GM19193 (cell line): ENCODE measurements around the gene ALS2CL.

ENCODE experiments used
- POLR2A ChIP-seq: IDR thresholded peaks from 4 replicates; pipeline ENCODE4 v1.6.1; 2011; ENCODE audit not compliant: insufficient read depth, insufficient read length; ENCODE audit errors: extremely low read depth

Gene ALS2CL

GRCh38 chr3:46699676-46700523 is 6.4 kb upstream of the ALS2CL start:
- TF ChIP-seq POLR2A = no peak

DNA sequence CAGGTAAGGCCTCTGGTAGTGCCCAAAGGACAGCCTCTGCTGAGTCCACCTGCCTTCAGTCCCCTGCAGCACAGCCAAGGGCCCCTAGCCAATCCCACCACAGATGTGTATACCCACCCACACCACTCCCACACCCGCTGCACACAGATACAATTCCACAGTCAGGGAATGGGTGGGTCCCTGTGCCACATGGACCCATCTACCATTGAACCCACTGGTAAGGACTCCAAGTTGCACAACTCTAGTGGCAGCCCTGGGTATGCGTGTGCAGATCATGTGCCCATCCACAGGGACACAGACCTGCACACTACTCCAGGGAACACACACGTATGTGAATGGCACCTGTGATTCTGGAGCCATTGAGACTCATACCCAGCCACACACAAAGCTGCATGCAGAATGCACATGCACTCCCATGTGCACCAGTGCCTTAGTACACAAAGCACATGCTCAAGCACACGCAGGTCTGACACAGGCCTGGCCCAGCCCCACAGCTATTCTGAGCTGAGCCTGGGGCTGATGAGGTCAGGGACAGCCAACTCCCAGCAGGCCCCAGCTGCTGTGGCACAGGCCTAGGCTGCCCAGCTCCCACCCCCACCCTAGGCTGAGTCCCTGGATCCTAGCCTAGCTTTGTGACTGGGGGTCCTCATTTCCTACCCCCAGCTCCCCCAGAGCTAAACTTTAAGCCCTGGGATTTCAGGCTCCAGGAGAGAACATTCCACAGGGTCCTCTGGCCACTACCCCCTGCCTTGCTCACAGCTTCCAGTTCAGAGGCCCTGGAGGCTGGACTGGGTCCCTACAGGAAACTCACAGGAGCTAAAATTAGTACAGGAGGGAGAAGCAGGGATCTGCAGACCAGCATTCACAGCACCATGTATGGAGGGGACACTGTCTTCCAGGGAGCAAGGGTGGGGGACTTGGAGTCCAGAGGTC is 2.7 kb upstream of the ALS2CL start:
- TF ChIP-seq POLR2A = no peak

GRCh38 chr3:46695177-46695961 is 1.9 kb upstream of the ALS2CL start:
- no peak for TF ChIP-seq POLR2A

GRCh38 chr3:46694520-46694919 is 1.0 kb upstream of the ALS2CL start:
- TF ChIP-seq POLR2A = no peak

DNA sequence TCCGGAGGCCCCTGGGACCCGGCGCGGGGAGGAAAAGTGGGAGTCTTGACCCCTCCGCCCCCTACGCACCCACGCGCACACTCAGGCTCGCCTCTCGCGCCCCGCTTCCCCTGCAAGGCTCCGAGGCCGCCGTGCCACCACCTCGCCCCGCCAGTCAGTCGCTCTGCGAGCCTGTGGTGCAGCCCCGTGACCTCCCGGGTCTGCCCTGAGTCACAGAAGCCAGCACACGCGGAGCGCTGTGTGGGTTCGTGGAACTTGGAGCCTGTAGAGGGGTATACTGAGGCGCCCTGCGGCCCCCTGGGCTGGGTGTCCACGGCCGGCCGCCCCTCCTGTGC is 380 bp upstream of the ALS2CL start:
- TF ChIP-seq POLR2A = no peak

DNA sequence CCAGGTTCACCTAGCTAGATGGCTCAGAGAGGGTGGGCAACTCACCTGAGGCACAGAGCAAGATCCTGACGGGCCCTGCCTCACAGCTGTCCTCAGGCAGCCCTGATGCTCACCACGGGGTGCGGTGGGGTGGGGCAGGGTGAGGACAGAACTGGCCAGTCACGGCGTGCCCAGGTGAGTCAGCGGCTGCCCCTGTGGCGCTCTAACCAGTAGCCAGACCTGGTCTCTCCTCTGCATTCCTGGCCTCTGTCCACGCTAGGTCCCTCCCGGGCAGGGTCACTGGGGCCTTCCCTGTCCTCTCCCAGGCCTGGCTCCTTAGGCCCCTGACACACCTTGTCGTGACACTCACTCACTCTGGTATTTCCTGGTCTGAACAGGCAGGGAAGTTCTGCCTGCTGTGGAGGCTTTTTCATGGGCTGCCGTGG is 901 bp downstream of the ALS2CL start:
- no peak for TF ChIP-seq POLR2A

GRCh38 chr3:46690798-46691197 is 2.7 kb downstream of the ALS2CL start:
- TF ChIP-seq POLR2A = no peak

DNA sequence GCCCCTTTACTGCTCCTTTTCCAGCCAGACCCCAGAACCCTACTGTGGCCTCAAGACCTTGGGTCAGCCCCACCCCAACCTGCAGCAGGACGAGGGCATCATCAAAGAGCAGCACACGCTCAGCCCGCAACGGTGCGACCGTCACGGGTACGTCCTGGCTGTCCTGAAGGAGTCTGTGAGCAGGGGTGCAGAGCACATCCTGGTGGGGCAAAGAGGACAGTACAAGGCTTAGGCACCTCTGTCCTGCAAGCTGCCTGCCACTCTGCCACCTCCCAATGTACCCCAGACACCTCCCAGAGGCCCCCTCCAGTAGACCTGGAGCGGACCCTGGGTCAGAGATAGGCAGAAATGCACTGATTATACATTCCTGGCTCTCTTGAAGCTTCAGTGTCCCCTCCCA is 8.0 kb downstream of the ALS2CL start:
- no peak for TF ChIP-seq POLR2A

DNA sequence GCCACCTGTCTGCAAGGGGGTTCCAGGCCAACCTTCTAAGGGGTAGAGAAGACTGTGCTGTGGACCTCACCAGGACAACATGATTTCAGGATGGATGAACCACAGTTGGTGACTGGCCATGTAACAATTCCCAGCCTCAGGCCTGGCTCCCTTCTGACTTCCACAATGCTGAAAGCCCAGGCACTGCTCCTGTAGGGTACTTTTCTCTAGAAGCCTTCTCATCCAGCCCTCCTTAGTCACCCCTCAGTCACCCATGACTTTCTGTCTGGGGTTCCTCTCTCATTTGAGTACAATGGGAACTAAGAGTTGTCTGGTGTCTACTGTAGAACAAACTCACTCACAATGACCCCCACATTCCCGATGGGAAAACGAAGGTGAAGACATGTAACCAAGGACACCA is 8.6 kb downstream of the ALS2CL start:
- TF ChIP-seq POLR2A = no peak

DNA sequence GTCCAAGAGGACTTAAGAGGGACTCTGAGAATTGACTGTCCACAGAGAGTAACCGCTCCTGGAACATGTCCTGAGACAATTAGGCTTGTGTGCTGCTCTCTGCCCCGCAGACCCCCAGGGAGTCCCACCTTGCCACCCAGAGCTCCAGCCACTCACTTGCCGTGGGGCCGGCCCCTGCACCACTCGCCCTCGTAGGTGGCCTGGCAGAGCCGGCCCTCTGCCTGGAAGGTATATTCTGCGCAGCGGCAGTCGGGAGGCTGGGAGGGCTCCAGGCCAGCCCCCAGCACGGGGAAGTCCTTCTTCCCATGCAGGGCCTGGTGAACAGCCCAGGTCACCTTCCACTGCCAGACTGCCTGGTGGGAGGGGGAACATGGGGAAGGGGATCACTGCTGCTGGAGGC is 10.5 kb downstream of the ALS2CL start:
- no peak for TF ChIP-seq POLR2A

- TF ChIP-seq POLR2A = no peak
Observed at GRCh38 chr3:46681856-46682540, 11.5 kb downstream of the ALS2CL start.

- no peak for TF ChIP-seq POLR2A
Observed at GRCh38 chr3:46681387-46681786, 12.1 kb downstream of the ALS2CL start.

DNA sequence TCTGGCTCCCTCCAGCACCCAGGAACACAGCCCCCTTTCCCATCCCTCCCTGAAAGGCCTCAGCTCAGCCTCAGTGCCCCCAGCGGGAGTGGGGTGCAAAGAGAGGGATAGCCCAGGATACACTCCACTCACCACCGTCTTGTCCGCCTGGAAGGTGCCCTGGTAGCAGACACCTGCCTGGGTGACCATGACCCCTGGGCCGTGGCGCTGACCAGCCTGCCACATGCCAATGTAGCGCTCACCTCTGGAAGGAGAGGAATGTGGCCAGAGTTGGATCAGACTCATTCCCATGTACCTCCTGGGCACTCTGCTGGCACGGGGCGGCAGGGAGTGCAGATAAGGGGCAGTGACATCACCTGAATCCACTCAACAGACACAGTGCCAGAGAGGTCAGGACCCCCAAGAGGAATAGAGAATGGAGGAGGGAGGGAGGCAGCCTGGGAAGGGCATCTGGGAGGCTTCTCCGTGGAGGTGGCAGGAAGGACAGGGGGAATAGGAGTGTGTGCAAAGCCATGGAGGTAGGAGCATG is 13.1 kb downstream of the ALS2CL start:
- no peak for TF ChIP-seq POLR2A

DNA sequence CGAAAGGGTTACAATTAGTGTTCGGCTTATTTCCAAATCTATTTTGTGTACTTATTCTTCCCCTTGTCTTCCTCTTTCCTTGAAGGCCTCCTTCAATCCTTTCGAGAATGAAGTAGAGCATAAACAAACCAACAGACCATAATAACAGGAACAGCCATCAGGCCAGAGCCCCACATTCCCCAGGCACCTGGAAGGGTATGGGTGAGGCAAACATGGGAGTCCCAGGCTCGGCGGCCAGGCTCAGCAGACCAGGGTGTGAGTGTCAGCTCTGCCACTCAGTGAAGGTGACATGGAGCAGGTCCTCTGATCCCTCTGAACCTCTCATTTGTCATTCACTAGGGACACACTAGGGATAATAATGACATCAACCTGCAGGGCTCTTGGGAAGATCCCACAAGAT is 13.8 kb downstream of the ALS2CL start:
- TF ChIP-seq POLR2A = no peak

- TF ChIP-seq POLR2A = no peak
Observed at GRCh38 chr3:46678280-46678679, 15.2 kb downstream of the ALS2CL start.

- TF ChIP-seq POLR2A = no peak
Observed at GRCh38 chr3:46677411-46677726, 16.1 kb downstream of the ALS2CL start.
